SIG-M5 treated with dmso at 0.1 percent for 504 hours (cell line): ENCODE data around the gene OR1N2.
"Not testable (repeated sequence)": the region's sequence is repeated elsewhere in the genome, so short reads cannot be mapped to it uniquely, and the experiment has no call there.

Experiments
- DNase-seq: peaks from one replicate; lab custom pipeline; 2025; ENCODE audit not compliant: unreplicated experiment; lab: John Stamatoyannopoulos, UW

OR1N2 gene, protein sequence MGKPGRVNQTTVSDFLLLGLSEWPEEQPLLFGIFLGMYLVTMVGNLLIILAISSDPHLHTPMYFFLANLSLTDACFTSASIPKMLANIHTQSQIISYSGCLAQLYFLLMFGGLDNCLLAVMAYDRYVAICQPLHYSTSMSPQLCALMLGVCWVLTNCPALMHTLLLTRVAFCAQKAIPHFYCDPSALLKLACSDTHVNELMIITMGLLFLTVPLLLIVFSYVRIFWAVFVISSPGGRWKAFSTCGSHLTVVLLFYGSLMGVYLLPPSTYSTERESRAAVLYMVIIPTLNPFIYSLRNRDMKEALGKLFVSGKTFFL

DNA sequence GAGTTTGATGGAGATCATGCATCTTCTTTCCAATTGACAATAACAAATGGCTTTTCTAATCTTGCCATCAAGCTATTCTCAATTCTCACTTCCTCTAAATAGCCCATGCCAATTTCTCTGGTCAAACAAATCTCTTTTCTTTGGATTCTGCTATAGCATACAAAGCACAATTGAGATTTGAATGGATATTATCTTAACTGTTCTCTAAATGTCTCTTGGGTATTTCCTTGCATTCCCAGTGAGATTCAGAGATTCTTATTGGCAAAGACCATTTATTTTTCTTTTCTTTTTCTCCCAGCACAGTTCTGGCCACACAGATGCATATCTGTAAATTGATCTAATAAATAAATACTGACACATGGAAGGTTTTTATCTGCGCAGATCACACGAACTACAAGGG lies at the start of gene OR1N2:
OR1N2 (plus strand) TSS at position 301 of the 400 bp plus-strand sequence. CDS start 100 bp downstream, outside the sequence.
- no peak for DNase-seq

DNA sequence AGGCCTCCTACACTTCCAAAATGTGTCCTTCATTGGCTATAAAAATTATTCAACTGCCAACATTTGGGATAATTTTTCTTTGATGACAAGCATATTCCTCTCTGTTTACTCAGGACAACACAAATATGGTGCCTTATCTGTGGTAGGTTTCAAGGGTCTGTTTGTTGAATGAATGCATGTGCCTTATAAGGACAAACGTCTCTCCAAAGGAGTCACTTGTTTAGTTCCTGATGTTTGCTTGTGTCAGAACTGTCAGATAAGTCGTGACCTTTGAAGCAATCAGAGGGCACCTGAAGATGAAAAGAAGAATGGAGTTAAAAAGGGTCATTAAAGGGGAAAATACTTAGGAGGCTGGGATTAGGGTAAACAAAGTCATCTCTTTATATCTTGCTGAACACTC lies 45.9 kb upstream of the OR1N2 start:
- DNase-seq: no peak

DNA sequence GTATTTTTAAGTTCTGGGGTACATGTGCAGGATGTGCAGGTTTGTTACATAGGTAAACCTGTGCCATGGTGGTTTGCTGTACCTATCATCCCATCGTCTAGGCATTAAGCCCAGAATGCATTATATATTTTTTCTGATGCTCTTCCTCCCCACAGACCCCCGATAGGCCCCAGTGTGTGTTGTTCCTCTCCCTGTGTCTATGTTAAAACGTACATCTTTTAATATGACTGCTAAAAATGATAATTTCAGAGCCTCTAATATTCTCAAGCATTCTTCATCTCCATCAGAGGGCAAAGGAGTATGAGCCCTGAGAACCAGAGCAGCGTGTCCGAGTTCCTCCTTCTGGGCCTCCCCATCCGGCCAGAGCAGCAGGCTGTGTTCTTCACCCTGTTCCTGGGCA lies 42.4 kb upstream of the OR1N2 start, which contains the start of gene OR1J2:
OR1J2 (plus strand) TSS at position 301 of the 400 bp plus-strand sequence; CDS start at position 301, 0 bp downstream.
- no peak for DNase-seq

DNA sequence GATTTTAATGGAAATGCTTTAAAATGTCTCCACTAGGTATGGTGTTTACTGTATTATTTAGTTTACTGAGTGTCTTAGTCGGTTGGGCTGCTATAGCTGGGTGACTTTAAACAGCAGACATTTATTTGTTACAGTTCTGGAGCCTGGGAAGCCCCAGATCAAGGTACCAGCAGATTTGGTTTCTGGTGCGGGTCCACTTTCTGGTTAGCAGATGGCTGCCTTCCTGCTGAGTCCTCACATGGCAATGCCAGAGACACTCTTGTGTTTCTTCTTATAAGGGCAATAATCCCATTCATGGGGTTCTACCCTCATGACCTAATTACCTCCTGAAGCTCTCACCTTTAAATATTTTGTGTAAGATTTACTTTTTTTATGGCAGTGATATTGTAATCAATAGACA lies 34.7 kb upstream of the OR1N2 start:
- no peak for DNase-seq

DNA sequence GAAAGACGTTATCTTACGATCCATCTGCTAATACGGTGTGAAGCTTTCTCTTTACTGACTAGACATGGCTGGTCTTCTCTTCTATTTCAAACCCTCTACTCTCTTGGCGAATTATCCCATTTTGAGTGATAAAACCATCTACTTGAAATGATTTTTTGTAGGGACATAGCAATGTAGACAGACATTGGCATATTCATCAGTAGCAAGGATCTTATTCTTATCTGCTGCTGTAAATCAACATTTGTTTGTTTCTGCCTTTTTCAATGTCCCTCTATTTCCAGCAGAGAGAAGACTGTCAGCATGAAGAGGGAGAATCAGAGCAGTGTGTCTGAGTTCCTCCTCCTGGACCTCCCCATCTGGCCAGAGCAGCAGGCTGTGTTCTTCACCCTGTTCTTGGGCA lies 34.1 kb upstream of the OR1N2 start, which contains the start of gene OR1J4:
OR1J4 (plus strand) TSS at position 301 of the 400 bp plus-strand sequence; CDS start at position 301, 0 bp downstream.
- DNase-seq: no peak

DNA sequence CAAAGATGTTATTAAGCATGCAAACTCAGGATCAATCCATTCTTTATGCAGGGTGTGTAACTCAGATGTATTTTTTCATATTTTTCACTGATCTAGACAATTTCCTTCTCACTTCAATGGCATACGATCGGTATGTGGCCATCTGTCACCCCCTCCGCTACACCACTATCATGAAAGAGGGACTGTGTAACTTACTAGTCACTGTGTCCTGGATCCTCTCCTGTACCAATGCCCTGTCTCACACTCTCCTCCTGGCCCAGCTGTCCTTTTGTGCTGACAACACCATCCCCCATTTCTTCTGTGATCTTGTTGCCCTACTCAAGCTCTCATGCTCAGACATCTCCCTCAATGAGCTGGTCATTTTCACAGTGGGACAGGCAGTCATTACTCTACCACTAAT lies 33.5 kb upstream of the OR1N2 start:
- DNase-seq: no peak

DNA sequence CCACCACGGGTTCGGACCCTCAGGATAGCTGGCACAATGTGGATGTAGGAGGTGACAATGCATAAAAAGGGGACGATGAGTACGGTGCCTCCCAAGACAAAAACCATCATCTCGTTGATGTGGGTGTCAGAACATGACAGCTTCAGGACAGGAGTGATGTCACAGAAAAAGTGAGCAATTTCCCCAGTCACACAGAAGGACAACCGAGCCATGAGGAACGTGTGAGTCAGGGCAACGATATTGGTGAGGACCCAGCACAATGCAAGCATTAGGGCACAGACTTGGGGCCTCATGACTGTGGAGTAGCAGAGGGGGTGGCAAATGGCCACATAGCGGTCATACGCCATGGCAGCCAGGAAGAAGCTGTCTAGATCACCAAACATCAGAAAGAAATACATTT lies 26.3 kb upstream of the OR1N2 start:
- DNase-seq: no peak

DNA sequence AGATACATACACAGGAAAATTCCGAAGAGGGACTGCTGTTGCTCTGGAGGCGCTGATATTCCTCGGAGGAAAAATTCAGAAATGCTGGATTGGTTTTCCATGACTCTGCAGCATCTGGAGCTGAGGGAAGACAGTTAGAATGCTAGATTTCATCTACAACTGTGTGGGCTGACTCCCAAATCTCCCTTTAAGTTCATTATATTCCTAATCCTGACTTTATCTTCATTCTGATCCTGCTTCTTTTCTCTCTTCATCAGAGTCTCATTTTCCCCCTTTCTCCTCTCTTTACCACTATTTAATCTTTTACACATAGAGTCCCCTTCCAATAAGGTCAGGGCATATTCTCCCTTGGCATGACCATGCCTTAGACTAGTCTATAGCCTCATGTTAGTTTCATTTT lies 25.7 kb upstream of the OR1N2 start, which contains the start of gene OR1N1:
OR1N1 (minus strand) TSS at position 101 of the 400 bp plus-strand sequence; CDS start at position 101, 0 bp downstream.
- DNase-seq: no peak

DNA sequence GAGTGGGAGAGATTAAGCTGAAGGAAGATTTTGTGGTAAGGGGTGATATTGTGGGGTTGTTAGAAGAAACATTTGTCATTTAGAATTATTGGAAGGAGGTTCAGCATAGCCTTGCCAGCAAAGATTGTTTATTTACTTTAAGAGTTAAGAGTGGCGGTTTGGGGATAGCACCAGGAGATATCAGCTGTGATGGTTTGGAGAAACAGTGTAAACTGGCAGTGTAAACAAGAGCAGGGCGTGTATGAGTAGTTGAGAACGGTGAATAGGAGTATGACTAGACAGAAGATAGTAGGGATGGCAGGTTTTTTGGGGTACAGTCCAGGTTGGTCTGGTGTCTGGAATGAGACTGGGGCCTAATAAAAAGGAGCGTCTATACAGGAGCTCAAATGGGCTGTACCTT lies 21.8 kb upstream of the OR1N2 start:
- DNase-seq: not testable (repeated sequence)

DNA sequence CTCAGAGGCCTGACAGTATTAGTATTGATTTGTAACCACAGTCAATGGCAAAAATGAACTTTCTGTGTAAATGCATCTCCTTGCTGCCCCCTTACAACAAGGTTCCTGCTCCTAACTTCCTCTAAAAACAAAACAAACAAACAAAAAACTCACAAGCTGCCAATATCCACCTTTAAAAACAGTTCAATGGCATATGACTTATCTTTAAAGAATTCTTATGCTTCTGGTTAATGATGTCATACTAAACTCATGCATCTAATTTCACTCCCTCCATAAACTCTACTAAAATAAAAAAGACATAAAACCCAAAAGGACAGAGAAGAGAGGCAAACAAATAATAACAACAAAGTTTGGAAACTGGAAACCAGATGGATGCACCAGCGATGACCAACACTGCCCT lies 16.8 kb upstream of the OR1N2 start:
- DNase-seq: no peak

DNA sequence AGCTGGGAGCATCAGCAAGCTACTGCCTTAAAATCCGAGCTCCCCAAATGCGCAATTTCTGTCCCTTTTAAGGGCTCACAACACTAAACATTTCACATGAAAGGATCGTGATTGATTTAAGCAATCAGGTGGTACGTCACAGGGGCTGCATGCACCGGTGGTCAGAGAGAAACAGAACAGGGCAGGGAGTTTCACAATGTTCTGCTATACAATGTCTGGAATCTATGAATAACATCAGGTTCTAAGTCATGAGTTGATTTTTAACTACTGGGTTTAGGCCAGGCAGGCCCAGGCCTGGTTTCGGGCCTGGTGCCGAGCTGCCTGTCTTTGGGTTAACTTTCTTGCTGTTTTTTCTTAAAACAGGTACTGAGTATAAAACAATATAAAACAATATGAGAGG lies 15.8 kb upstream of the OR1N2 start:
- DNase-seq: not testable (repeated sequence)

DNA sequence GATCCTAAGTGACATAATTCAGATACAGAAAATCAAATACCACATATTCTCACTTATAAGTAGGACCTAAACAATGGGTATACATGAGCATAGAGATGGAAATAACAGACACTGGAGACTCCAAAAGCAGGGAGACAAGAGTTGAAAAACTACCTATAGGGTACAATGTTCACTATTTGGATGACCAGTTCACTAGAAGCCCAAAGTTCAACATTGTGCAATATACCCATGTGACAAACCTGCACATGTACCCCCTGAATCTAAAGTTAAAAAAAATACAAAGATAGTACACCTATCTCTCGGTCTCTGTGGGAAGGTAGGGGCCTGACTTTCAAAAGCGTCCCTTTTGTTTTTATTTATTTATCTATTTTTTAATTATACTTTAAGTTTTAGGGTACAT lies 14.2 kb upstream of the OR1N2 start:
- no peak for DNase-seq

DNA sequence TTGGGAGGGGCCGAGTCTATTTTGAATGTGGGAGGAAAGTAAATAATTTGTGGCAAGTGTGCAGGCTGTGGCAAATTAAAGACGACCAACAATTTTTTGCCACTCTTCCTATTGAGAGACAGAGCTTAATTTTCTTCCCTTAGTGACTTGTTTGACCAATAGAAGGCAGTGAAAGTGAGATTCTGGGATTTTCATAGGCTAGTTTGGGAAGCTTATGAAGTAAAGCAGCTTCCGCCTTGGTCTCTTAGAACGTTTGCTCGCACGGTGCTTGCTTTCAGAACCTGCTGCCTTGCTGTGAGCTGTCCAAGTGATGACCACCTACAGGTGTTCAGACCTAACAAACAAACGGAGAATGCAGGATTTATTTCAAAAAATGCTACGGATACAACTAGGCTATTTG lies 6.7 kb upstream of the OR1N2 start:
- DNase-seq: no peak

DNA sequence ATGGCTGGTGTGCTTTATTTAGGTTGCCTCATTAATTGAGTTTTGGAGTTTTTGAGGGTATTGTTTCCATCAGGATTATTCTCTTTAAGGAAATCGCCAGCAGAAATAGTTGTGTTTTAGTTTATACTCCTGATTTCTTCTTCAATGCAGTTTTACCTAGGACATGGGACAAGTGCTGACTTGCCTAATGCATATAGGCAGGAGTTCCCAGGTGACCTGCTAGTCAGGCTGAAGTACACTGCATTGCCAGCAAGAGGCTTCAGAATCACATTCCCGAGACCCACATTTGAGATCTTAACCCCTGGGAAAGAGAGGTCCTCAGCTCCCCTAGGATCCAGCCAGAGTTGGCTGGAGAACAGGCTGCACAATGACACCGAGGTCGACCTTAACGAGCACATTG lies 1.5 kb upstream of the OR1N2 start:
- no peak for DNase-seq

DNA sequence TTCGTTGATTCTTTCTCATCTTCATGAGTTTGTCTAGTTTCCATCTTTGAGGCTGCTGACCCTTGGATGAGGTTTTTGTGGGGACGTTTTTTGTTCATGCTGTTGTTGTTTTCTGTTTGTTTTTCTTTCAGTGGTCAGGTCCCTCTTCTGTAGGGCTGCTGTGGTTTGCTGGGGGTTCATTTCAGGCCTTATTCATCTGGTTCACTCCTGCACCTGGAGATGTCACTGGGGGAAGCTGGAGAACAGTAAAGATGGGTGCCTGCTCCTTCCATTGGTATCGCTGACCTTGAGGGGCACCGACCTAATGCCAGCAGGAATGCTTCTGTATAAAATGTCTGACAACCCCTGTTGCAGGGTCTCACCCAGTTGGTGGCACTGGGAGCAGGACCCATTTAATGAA lies 8.5 kb downstream of the OR1N2 start:
- DNase-seq: no peak

DNA sequence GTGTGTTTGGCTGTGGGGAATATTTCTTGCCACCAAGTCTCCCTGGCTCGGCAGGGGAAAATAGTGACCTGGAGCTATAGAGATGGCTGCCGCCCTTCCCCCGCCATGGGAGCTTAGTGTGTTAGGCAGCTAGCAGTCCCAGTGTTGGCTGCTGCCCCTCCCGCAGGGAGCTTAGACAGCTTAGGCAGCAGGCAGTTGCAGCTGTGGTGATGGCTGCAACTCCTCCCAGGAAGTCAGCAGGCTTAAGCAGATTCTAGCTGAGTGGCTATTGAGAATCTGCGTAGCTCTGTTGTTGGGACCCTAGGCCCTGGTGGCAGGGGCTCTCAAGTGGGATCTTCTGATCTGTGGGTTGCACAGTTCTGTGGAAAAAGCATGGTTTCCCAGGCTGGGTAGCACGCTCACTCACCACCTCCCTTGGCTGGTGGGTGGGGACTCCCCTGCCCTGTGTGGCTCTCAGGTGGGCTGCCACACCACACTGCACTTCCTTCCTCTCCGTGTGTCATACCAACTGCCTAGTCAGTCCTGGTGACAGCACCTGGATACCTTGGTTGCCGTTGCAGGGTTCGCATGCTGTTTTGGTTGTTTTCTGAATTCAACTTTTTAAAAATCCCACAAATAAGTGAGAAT lies 9.3 kb downstream of the OR1N2 start:
- DNase-seq: no peak

DNA sequence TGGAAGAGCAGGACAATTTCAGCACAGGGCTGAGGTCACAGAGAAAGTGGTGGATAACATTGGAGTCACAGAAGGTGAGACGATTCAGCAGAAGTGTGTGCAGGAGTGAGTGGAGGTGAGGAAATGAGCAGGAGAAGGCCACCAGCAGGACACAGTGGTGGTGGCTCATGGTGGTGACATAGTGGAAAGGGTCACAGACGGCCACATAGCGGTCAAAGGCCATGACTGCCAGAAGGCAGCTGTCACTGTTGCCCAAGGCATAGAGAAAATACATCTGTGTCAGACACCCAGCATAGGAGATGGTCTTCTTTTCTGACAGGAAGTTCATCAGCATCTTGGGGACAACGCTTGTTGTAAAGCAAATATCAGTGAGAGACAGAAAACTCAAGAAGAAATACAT lies 15.0 kb downstream of the OR1N2 start:
- DNase-seq: no peak

DNA sequence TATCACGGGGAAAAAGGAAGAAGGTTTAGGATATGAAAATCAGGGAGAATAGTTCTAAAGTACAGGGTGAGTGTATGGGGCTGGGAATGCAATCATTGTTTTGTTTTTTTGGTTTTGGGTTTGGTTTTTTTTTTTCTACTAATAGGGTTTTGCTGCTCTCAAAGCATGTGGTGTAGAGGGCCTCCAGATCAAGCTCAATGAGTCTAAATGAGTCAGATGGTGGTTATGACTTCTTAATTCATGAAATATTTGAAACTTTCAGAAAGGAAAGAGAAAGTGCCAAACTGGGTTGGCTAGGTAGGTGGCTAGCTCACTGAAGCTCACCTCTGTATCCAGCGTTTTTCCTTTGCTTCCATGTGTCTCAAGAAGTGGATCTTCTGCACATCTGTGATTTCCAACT lies 19.5 kb downstream of the OR1N2 start:
- no peak for DNase-seq

DNA sequence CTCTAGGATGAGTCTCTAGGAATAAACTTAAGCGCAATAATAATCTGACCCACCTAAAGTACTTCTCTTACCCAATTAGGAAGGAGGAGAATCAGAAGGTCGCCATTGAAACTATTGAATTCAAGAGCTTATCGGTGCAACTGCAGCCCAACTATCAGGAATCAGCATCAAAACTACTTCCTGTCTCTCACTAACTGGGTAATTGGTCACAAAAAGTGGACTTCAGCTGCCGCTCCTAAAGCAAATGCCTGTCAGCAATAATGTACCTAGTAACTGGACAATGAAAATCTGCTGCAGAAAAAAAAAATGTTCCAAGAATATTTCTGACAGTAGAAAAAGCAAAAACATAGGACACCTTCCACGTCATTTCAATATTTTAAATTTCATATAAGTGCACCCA lies 27.0 kb downstream of the OR1N2 start:
- DNase-seq: no peak

DNA sequence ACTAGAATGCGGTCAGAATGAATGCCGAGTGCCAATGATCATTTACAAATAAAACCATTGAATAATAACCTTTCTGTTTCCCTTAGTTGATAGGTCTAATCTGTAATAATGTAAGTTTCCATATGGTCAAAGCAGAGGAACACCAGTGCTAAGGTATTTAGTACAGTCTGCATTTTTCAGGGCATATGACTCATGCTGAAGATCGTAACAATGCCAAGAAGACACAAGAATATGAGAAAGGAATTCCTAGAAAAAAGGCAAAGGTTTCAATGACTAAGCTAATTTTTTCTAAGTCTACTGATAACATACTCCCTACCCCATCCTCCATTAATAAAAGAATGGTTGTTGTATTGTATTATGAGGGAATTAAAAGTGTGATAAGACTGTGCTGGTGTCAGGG lies 27.4 kb downstream of the OR1N2 start:
- DNase-seq: no peak

DNA sequence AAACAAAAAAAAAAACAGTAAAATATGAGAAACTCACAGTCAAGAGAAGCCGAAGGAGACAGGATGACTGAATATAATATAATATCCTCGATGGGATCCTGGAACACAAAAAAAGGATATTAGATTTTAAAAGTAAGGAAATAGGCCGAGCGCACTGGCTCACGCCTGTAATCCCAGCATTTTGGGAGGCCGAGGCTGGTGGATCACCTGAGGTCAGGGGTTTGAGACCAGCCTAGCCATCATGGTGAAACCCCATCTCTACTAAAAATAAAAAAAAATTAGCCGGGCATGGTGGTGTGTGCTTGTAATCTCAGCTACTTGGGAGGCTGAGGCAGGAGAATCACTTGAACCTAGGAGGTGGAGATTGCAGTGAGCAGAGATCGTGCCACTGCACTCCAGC lies 30.4 kb downstream of the OR1N2 start, which contains the start of gene OR1L8:
OR1L8 (minus strand) TSS at position 101 of the 400 bp plus-strand sequence. CDS start 14,907 bp downstream, outside the sequence.
- not testable (repeated sequence) for DNase-seq
